ENCODE measurements around the gene QPRT. TPM values are rescaled to one million over a fixed set of nuclear protein-coding genes. Genes with fewer than 3 reads are reported as not detected.

Gene QPRT
- polyA plus RNA-seq, 3 donors = 2.1 to 4.7 (median 3.9) TPM

- peaks cover 39% of the 10 kb centered on the region for H3K4me1 Mint-ChIP-seq
- DNase-seq = no peak
- Histone ChIP-seq H3K9me3 (replicated peaks in 1 of 2; ENCODE audit: control insufficient read depth in 1 of 2, insufficient read depth in 1 of 2, low read length in 2 of 2) (no peaks in the 10 kb centered on the region), H3K27ac (ENCODE audit: low read depth in 1 of 2, low read length in 2 of 2) (no peak overlapping the region), H3K4me2 (replicated peaks; ENCODE audit: extremely low read depth, low read length, poor library complexity, severe bottlenecking) (no peak overlapping the region), H3K4me3 (replicated peaks in 1 of 3; ENCODE audit: low read depth in 2 of 3, low read length in 3 of 3) (no peak overlapping the region), H3K4me1 (ENCODE audit: control insufficient read depth in 1 of 2, insufficient read depth in 2 of 2, low read length in 2 of 2) (peaks cover 36 to 37% of the 10 kb centered on the region in 2 donors), H3K27me3 (ENCODE audit: control insufficient read depth in 2 of 2, insufficient read depth in 2 of 2, low read length in 2 of 2) (no peaks in the 10 kb centered on the region), H4K20me1 (ENCODE audit: insufficient read depth, low read length) (no peaks in the 10 kb centered on the region), H3K36me3 (replicated peaks in 1 of 2; ENCODE audit: control insufficient read depth in 1 of 2, insufficient read depth in 2 of 2, low read length in 2 of 2) (no peaks in the 10 kb centered on the region), H3K9ac (ENCODE audit: insufficient read depth, low read length, poor library complexity, severe bottlenecking) (no peak overlapping the region), H3K79me2 (ENCODE audit: insufficient read depth, low read length) (no peaks in the 10 kb centered on the region), H2AFZ (ENCODE audit: insufficient read depth, low read depth, low read length, poor library complexity, severe bottlenecking) (no peak overlapping the region)
- no peak overlapping the region for H3K4me3 Mint-ChIP-seq
- 91% methylated on average over 6 of the region's 7 CpGs for WGBS (ENCODE audit: insufficient coverage)
- H3K9me3 Mint-ChIP-seq = peaks cover 0 to 2% (median 0%) of the 10 kb centered on the region in 7 donors
- intact Hi-C loops (cut with micrococcal nuclease) = loop anchor here in 1 of 2 donors (5.0 kb wide), 1 partner anchor 44 kb away; no protein-coding TSS in a partner anchor
- peak overlapping the region in 2 of 7 donors; percentile 1 to 11 for H3K27ac Mint-ChIP-seq
- no peaks in the 10 kb centered on the region for H3K36me3 Mint-ChIP-seq
- no peak for TF ChIP-seq CTCF (IDR thresholded peaks at IDR 0.05)
- peaks cover 0 to 2% (median 0%) of the 10 kb centered on the region in 3 donors for H3K27me3 Mint-ChIP-seq (ENCODE audit: low read depth in 3 of 3)
Observed at GRCh38 chr16:29643596-29643995, 35.4 kb upstream of the QPRT start.

DNA sequence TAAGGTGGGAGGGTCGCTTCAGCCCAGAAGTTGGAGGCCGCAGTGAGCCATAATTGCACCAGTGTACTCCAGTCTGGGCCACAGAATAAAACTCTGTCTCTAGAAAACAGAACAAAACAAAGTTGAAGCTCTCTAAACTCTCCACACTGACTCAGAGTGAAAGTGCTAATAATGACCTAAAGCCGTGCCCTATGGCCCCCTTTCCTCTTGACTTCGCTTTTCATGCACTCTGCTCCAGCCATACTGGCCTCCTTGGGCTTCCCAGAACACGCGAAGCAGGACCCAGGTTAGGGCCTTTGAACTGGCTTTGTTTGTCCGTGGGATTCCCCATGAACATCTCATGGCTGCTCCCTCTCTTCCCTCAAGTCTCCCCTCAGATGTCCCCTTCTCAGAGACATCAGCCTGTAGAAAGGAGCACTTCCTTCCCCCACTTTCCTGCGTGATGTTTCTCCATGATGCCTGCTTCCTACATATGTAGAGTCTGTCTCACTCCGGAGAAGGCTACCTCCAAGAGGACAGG, 34.6 kb upstream of the QPRT start:
- H3K36me3 ChIP-seq (replicated peaks in 1 of 2; ENCODE audit: control insufficient read depth in 1 of 2, insufficient read depth in 2 of 2, low read length in 2 of 2) = no peaks in the 10 kb centered on the region
- peaks cover 43% of the 10 kb centered on the region for H3K4me1 Mint-ChIP-seq
- H3K27me3 ChIP-seq (ENCODE audit: control insufficient read depth in 2 of 2, insufficient read depth in 2 of 2, low read length in 2 of 2) = no peaks in the 10 kb centered on the region
- H3K27ac Mint-ChIP-seq = peak overlapping the region; percentile 16 to 93 (median 88)
- WGBS (ENCODE audit: insufficient coverage) = 53% methylated on average over 6 of the region's 9 CpGs
- no peaks in the 10 kb centered on the region for H3K9me3 ChIP-seq (replicated peaks in 1 of 2; ENCODE audit: control insufficient read depth in 1 of 2, insufficient read depth in 1 of 2, low read length in 2 of 2)
- no peak for TF ChIP-seq CTCF (IDR thresholded peaks at IDR 0.05)
- no peak overlapping the region for H3K4me3 ChIP-seq (replicated peaks in 1 of 3; ENCODE audit: low read depth in 2 of 3, low read length in 3 of 3)
- H3K27me3 Mint-ChIP-seq (ENCODE audit: low read depth in 3 of 3) = peaks cover 0 to 2% (median 0%) of the 10 kb centered on the region in 3 donors
- peak overlapping the region; percentile 51 to 80 for H3K27ac ChIP-seq (ENCODE audit: low read depth in 1 of 2, low read length in 2 of 2)
- H3K4me2 ChIP-seq (replicated peaks; ENCODE audit: extremely low read depth, low read length, poor library complexity, severe bottlenecking) = no peak overlapping the region
- H2AFZ ChIP-seq (ENCODE audit: insufficient read depth, low read depth, low read length, poor library complexity, severe bottlenecking) = peak overlapping the region; percentile 50
- no peak overlapping the region for H3K9ac ChIP-seq (ENCODE audit: insufficient read depth, low read length, poor library complexity, severe bottlenecking)
- H3K9me3 Mint-ChIP-seq = peaks cover 0 to 2% (median 0%) of the 10 kb centered on the region in 7 donors
- no peaks in the 10 kb centered on the region for H3K36me3 Mint-ChIP-seq
- H3K79me2 ChIP-seq (ENCODE audit: insufficient read depth, low read length) = no peaks in the 10 kb centered on the region
- no peaks in the 10 kb centered on the region for H4K20me1 ChIP-seq (ENCODE audit: insufficient read depth, low read length)
- H3K4me3 Mint-ChIP-seq = no peak overlapping the region
- intact Hi-C loops (cut with micrococcal nuclease) = loop anchor here in 1 of 2 donors (5.0 kb wide), 1 partner anchor 43 kb away; no protein-coding TSS in a partner anchor
- peaks cover 40 to 41% of the 10 kb centered on the region in 2 donors for H3K4me1 ChIP-seq (ENCODE audit: control insufficient read depth in 1 of 2, insufficient read depth in 2 of 2, low read length in 2 of 2)
- DNase-seq = peak in 2 of 3 donors; percentile 29 to 48

All from CD14-positive monocyte (primary cell).